Heart right ventricle (tissue), 16 donors: ENCODE data around the gene RSBN1L. TPM values are rescaled to one million over a fixed set of nuclear protein-coding genes. Genes with fewer than 3 reads are reported as not detected.

ENCODE experiments used
- ATAC-seq, 8 donors: fragments of 200-7000 bp; cut with Tn5 transposase; one replicate each; pipeline ENCODE4 v1.9.1; 2020; ENCODE audit warnings: mild to moderate bottlenecking in 8 of 8, moderate library complexity in 8 of 8, moderate number of reproducible peaks in 1 of 8
- DNase-seq, 2 donors: peaks; one replicate each; pipeline ENCODE4 v3.0.0-alpha.2; 2020
- H3K27ac ChIP-seq, 10 donors: fragments of 200-600 bp; sonication (generic) in 2 of 10; one replicate each; pipeline versions ENCODE4 v1.5.0 to v1.8.0; 2020 to 2022; ENCODE audit warnings: mild to moderate bottlenecking in 3 of 10
- H3K27me3 ChIP-seq, 7 donors: fragments of 200-600 bp; one replicate each; pipeline ENCODE4 v1.8.0; 2021 to 2022; ENCODE audit warnings: mild to moderate bottlenecking in 2 of 7
- H3K36me3 ChIP-seq, 9 donors: fragments of 200-600 bp; sonication (generic) in 1 of 9; one replicate each; pipeline versions ENCODE4 v1.5.0 to v1.8.0; 2020 to 2022; ENCODE audit warnings: mild to moderate bottlenecking in 2 of 9
- H3K4me1 ChIP-seq, 9 donors: fragments of 200-600 bp; sonication (generic) in 1 of 9; one replicate each; pipeline versions ENCODE4 v1.5.0 to v1.8.0; 2020 to 2022; ENCODE audit warnings: mild to moderate bottlenecking in 4 of 9
- H3K4me3 ChIP-seq, 10 donors: fragments of 200-600 bp; sonication (generic) in 2 of 10; one replicate each; pipeline versions ENCODE4 v1.5.0 to v1.8.0; 2020 to 2022; ENCODE audit warnings: mild to moderate bottlenecking in 7 of 10, moderate library complexity in 2 of 10
- H3K9me3 ChIP-seq, 11 donors: fragments of 200-600 bp in 10 of 11; sonication (generic) in 2 of 11; one replicate each; pipeline versions ENCODE4 v1.5.0 to v1.8.0; 2013 to 2022; ENCODE audit warnings: mild to moderate bottlenecking in 2 of 11, control low read depth in 1 of 11, moderate library complexity in 1 of 11
- CTCF ChIP-seq, 9 donors: fragments of 200-600 bp; sonication (generic) in 2 of 9; IDR thresholded peaks; one replicate each; pipeline versions ENCODE4 v1.5.0 to v1.8.0; 2021 to 2022; ENCODE audit warnings: antibody characterized with exemption in 9 of 9, mild to moderate bottlenecking in 5 of 9, moderate library complexity in 1 of 9
- WGBS, 2 donors: extraction: QIAGEN DNeasy Blood & Tissue Kit; methylation state at CpG; one replicate each; pipeline ENCODE4 v1.1.7; 2013; ENCODE audit warnings: inconsistent platforms in 1 of 2; 5-methylcytosine and 5-hydroxymethylcytosine counted together
- intact Hi-C, 10 donors: fragments of 100-400 bp; cut with DNase I; formaldehyde crosslinking; loops; one replicate each; pipeline versions ENCODE4 v1.11.1 to v1.14.2; 2022
- polyA plus RNA-seq, 2 donors: library from polyadenylated mRNA; stranded (reverse); fragments of 200-250 nt; gene quantifications; one replicate each; pipeline ENCODE4 v1.2.3, GENCODE V29; 2013
- total RNA-seq, 10 donors: library from RNA; stranded (reverse); fragmentation: NEBNext Ultra II Directional in 3 of 10; extraction: Animal tissue kit (Norgen Biotek cat#: 25700) in 3 of 10; gene quantifications; one replicate each; pipeline versions ENCODE4 v1.2.1 to v1.2.4, GENCODE V29; 2021 to 2023
- donor health status: Arrhythmogenic right ventricular cardiomyopathy.
- donor health status: ischemic (EF 13 %, LVEDD 7.1; RV severe dilation, severe dysfunction).
- donor health status: healthy with polysubstance abuse.
- donor health status: DM: no; HTN: yes; CAD: no.
- donor health status: DM: no; HTN: no; CAD: no.
- donor health status: ischemic (EF 25% LVEDD 6.9; RV normal size, moderate dysfunction).
- donor health status: ischemic (EF 25% LVEDD 5.7; RV mildly dilated, moderate dysfunction).
- donor health status: healthy.
- donor health status: DM: yes; HTN: yes; CAD: no.
- donor health status: Ischemic cardiomyopathy.
- donor health status: ischemic (EF 35%, LVEDD 5.7; RV mildly dilated, moderate dysfunction).
- donor health status: nonischemic (EF 11% LVEDD 7.7; RV severe dilation, severe dysfunction).
- donor health status: DM: yes; HTN: yes; CAD: no.
- donor health status: PGD.
- donor health status: ischemic (EF 29% LVEDD 5.4; RV normal size, mild dysfunction).
- donor health status: nonischemic (EF 23%, LVEDD 6.1; RV moderate dilation, normal function).

The RSBN1L gene
- total and polyA plus RNA-seq, 12 donors = 3.3 to 11.8 (median 9.6) TPM

GRCh38 chr7:77799078-77799964, 103.1 kb downstream of the RSBN1L start:
- H3K9me3 ChIP-seq = no peaks in the 10 kb centered on the region
- H3K4me1 ChIP-seq = peaks cover 7 to 71% (median 38%) of the 10 kb centered on the region in 9 donors
- H3K27ac ChIP-seq = peak overlapping the region; percentile 75 to 92 (median 86)
- peak; percentile 26 to 42 for DNase-seq
- peak in 2 of 9 donors; percentile 6 to 8 for TF ChIP-seq CTCF (IDR thresholded peaks at IDR 0.05)
- intact Hi-C loops = loop anchor here in 2 of 10 donors (10.0 kb wide), 2 partner anchors 105 to 135 kb away; no protein-coding TSS in a partner anchor
- H3K4me3 ChIP-seq = peak overlapping the region; percentile 81 to 97 (median 90)
- 1% methylated on average over 55 of the region's 55 CpGs for WGBS, 2 donors
- peaks cover 0 to 17% (median 0%) of the 10 kb centered on the region in 9 donors for H3K36me3 ChIP-seq
- no peaks in the 10 kb centered on the region for H3K27me3 ChIP-seq
- ATAC-seq = peak in 6 of 8 donors; percentile 0 to 36 (median 6)

GRCh38 chr7:77800158-77800557, 103.9 kb downstream of the RSBN1L start:
- peaks cover 0 to 12% (median 0%) of the 10 kb centered on the region in 9 donors for H3K36me3 ChIP-seq
- H3K27ac ChIP-seq = peak overlapping the region in 6 of 10 donors; percentile 6 to 91 (median 85)
- WGBS, 2 donors = 45 to 50% methylated on average over 4 of the region's 4 CpGs
- DNase-seq = no peak
- intact Hi-C loops = loop anchor here in 1 of 10 donors (10.0 kb wide), 1 partner anchor 105 kb away; no protein-coding TSS in a partner anchor
- H3K27me3 ChIP-seq = no peaks in the 10 kb centered on the region
- peaks cover 0 to 3% (median 0%) of the 10 kb centered on the region in 11 donors for H3K9me3 ChIP-seq
- peaks cover 7 to 65% (median 38%) of the 10 kb centered on the region in 9 donors for H3K4me1 ChIP-seq
- no peak for TF ChIP-seq CTCF (IDR thresholded peaks at IDR 0.05)
- peak overlapping the region in 7 of 10 donors; percentile 81 to 95 (median 90) for H3K4me3 ChIP-seq
- no peak for ATAC-seq

DNA sequence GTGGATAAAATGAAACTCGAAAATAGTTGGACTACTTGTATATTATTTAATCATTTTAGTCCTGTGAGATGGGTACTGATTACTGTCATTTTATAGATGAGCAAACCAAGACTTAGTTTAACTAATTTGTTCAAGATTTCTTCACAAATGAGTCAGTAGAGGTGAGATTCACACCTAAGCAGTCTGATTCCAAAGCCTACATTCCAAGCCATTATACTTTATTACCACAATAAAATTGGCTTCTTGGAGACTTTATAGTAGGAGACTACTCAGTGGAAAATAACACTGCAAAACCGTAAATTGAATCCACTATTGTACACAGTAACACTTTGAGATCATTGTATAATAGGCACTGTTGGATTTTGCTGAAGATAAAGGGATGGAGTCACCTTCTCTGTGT, 104.5 kb downstream of the RSBN1L start:
- Histone ChIP-seq H3K27ac (peak overlapping the region in 1 of 10 donors; percentile 91), H3K4me1 (peaks cover 7 to 61% (median 38%) of the 10 kb centered on the region in 9 donors), H3K9me3 (peaks cover 0 to 8% (median 3%) of the 10 kb centered on the region in 11 donors), H3K27me3 (no peaks in the 10 kb centered on the region), H3K36me3 (peaks cover 0 to 7% (median 0%) of the 10 kb centered on the region in 9 donors), H3K4me3 (no peak overlapping the region)
- DNase-seq (no peak), ATAC-seq (no peak)
- no peak for TF ChIP-seq CTCF (IDR thresholded peaks at IDR 0.05)
- intact Hi-C loops = loop anchor here in 1 of 10 donors (10.0 kb wide), 1 partner anchor 104 kb away; no protein-coding TSS in a partner anchor
- 92 to 98% methylated on average over 2 of the region's 2 CpGs for WGBS, 2 donors
